SK-N-MC (cell line): ENCODE measurements around the gene ZNF362.

Experiments used
- EZH2 ChIP-seq: fragments of 200-600 bp; sonication (generic); IDR thresholded peaks from one replicate; pipeline ENCODE4 v1.6.1; 2017; ENCODE audit warnings: antibody characterized with exemption
- FOXP2 ChIP-seq: optimal IDR thresholded peaks from 2 replicates; pipeline ENCODE3; 2011; ENCODE audit warnings: mild to moderate bottlenecking, moderate library complexity; ENCODE audit not compliant: insufficient read depth; ENCODE audit errors: extremely low read length, control extremely low read depth
- POLR2AphosphoS5 ChIP-seq: IDR thresholded peaks from 2 replicates; pipeline ENCODE4 v1.6.1; 2012; ENCODE audit warnings: mild to moderate bottlenecking, low read depth, low read length, borderline replicate concordance

- TF ChIP-seq POLR2AphosphoS5 (no peak), EZH2 (no peak), FOXP2 (no peak)
Observed at GRCh38 chr1:33272509-33272908, 16.2 kb downstream of the ZNF362 start.
